ENCODE data around the gene MYL6.
A peak's percentile ranks its signal among the peaks of the same experiment; 100 is the strongest.
"Not testable (repeated sequence)": the region's sequence is repeated elsewhere in the genome, so short reads cannot be mapped to it uniquely, and the experiment has no call there.

The MYL6 gene

GRCh38 chr12:56158029-56158925 is at the start of gene MYL6:
Gene MYL6, plus strand, starts transcription at chr12:56158359. Its CDS starts 43 bp downstream, at chr12:56158402.
- TF ChIP-seq CTCF (IDR thresholded peaks at IDR 0.05; ENCODE audit: extremely low read depth, insufficient read depth, missing control alignments), result no peak
- peak; percentile 93 for DNase-seq (ENCODE audit: low spot score)
- in situ Hi-C loops (cut with MboI; ENCODE audit: low pct_unique_long_range_greater_than_20kb, low sequenced_read_pairs, unreplicated experiment), result no loop called here

GRCh38 chr12:56110571-56110970 is 47.6 kb upstream of the MYL6 start:
- DNase-seq (ENCODE audit: low spot score), result no peak
- in situ Hi-C loops (cut with MboI; ENCODE audit: low pct_unique_long_range_greater_than_20kb, low sequenced_read_pairs, unreplicated experiment), result no loop called here
- no peak for TF ChIP-seq CTCF (IDR thresholded peaks at IDR 0.05; ENCODE audit: extremely low read depth, insufficient read depth, missing control alignments)

GRCh38 chr12:56114084-56114483 is 44.1 kb upstream of the MYL6 start:
- DNase-seq (ENCODE audit: low spot score), result no peak
- in situ Hi-C loops (cut with MboI; ENCODE audit: low pct_unique_long_range_greater_than_20kb, low sequenced_read_pairs, unreplicated experiment), result no loop called here
- no peak for TF ChIP-seq CTCF (IDR thresholded peaks at IDR 0.05; ENCODE audit: extremely low read depth, insufficient read depth, missing control alignments)

- DNase-seq (ENCODE audit: low spot score), result no peak
- no peak for TF ChIP-seq CTCF (IDR thresholded peaks at IDR 0.05; ENCODE audit: extremely low read depth, insufficient read depth, missing control alignments)
- in situ Hi-C loops (cut with MboI; ENCODE audit: low pct_unique_long_range_greater_than_20kb, low sequenced_read_pairs, unreplicated experiment), result no loop called here
Observed at GRCh38 chr12:56115329-56115728, 42.8 kb upstream of the MYL6 start.

GRCh38 chr12:56116267-56117081 is 41.7 kb upstream of the MYL6 start, which contains the start of gene RPL41:
Gene RPL41, plus strand, starts transcription at chr12:56116633.
- TF ChIP-seq CTCF (IDR thresholded peaks at IDR 0.05; ENCODE audit: extremely low read depth, insufficient read depth, missing control alignments), result no peak
- in situ Hi-C loops (cut with MboI; ENCODE audit: low pct_unique_long_range_greater_than_20kb, low sequenced_read_pairs, unreplicated experiment), result no loop called here
- DNase-seq (ENCODE audit: low spot score), result peak; percentile 83

- DNase-seq (ENCODE audit: low spot score); in situ Hi-C loops (cut with MboI; ENCODE audit: low pct_unique_long_range_greater_than_20kb, low sequenced_read_pairs, unreplicated experiment): not testable (repeated sequence)
Observed at GRCh38 chr12:56117082-56117706, 41.0 kb upstream of the MYL6 start.
